Esophagus squamous epithelium (tissue), 5 donors: Measurements from ENCODE around the gene NPHP4. TPM values are rescaled to one million over a fixed set of nuclear protein-coding genes. Genes with fewer than 3 reads are reported as not detected.

Source experiments
- DNase-seq: peaks from one replicate; lab custom pipeline; 2025; lab: John Stamatoyannopoulos, UW
- H3K27ac ChIP-seq, 4 donors: fragments of 200-600 bp; sonication (generic); one replicate each; pipeline ENCODE4 v1.5.1; 2016 to 2019; ENCODE audit warnings: mild to moderate bottlenecking in 1 of 4
- H3K27me3 ChIP-seq, 4 donors: fragments of 200-600 bp; sonication (generic); 1 replicate in 3 of 4; 2 replicates in 1 of 4; pipeline versions ENCODE4 v1.5.1 to v1.6.0; 2017 to 2021; ENCODE audit warnings: antibody characterized with exemption in 1 of 4
- H3K36me3 ChIP-seq, 3 donors: fragments of 200-600 bp; sonication (generic); one replicate each; pipeline ENCODE4 v1.5.1; 2016 to 2019
- H3K4me1 ChIP-seq, 3 donors: fragments of 200-600 bp; sonication (generic); one replicate each; pipeline ENCODE4 v1.5.1; 2017 to 2019
- H3K4me3 ChIP-seq, 4 donors: fragments of 200-600 bp; sonication (generic); 1 replicate in 3 of 4; 2 replicates in 1 of 4; pipeline ENCODE4 v1.5.1; 2016 to 2019; ENCODE audit warnings: mild to moderate bottlenecking in 2 of 4, moderate library complexity in 1 of 4
- H3K9me3 ChIP-seq, 3 donors: fragments of 200-600 bp; sonication (generic); one replicate each; pipeline ENCODE4 v1.5.1; 2016 to 2019
- POLR2A ChIP-seq, 4 donors: fragments of 450-650 bp; IDR thresholded peaks; one replicate each; pipeline ENCODE4 v1.6.1; 2017; ENCODE audit warnings: antibody characterized with exemption in 4 of 4, mild to moderate bottlenecking in 4 of 4, moderate library complexity in 3 of 4
- WGBS, 2 donors: methylation state at CpG; one replicate each; pipeline ENCODE4 v1.1.5; 2018; 5-methylcytosine and 5-hydroxymethylcytosine counted together
- intact Hi-C: fragments of 100-400 bp; cut with DNase I; formaldehyde crosslinking; loops from one replicate; pipeline ENCODE4 v1.15.0; 2022
- total RNA-seq, 4 donors: library from RNA; depleted of rRNA; stranded (reverse); fragments of >200 nt; gene quantifications; one replicate each; pipeline ENCODE4 v1.1.0, GENCODE V29; 2016
- TF ChIP-seq, protein P1 (sequence below), 6 experiments: fragments of 450-650 bp in 4 of 6; fragments of 200-600 bp in 2 of 6; sonication (generic) in 2 of 6; IDR thresholded peaks; one replicate each; pipeline ENCODE4 v1.5.1; 2016 to 2019; ENCODE audit warnings: antibody characterized with exemption in 6 of 6, mild to moderate bottlenecking in 4 of 6, moderate library complexity in 4 of 6
- donor health status: DM: yes; HTN: yes; CAD: no.

The NPHP4 gene
- total RNA-seq, 4 donors from 2014 or later = 2.4 to 8.8 (median 5.3) TPM

DNA sequence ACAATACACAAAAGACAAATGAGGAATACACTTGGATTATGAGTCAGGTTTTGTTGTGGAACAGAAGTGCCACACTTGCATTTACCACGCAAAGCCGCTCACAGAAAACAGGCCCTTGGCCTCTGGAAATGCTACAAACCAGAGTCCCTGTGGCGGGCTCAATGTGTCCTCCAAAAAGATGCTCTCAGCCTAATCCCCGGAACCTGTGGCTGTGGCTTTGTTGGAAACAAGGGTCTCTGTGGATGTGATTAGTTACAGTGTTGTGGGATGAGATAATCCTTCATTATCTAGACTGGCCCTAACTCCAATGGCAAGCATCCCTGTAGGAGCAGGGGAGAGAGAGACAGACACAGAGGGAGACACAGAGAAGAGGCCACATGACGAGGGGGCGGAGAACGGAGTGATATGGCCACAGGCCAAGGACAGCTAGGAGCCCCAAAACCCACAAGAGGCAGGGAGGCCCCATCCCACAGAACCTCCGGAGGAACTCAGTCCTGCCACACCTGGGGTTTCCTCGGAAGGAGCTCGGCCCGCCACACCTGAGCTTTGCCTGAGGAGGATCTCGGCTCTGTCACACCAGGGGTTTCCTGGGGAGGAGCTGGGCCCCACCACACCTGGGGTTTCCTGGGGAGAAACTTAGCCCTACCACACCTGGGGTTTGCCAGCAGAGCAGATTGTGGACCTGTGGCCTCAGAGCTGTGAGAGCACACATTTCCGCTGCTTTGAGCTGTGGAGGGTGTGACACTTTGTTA lies 55.4 kb downstream of the NPHP4 start:
- 75 to 86% methylated on average over 6 to 8 of the region's 13 CpGs for WGBS, 2 donors
- H3K27me3 ChIP-seq = no peaks in the 10 kb centered on the region
- H3K4me3 ChIP-seq = no peak overlapping the region
- intact Hi-C loops = no loop called here
- no peak for TF ChIP-seq POLR2A (IDR thresholded peaks at IDR 0.05)
- TF ChIP-seq, protein P1, sequence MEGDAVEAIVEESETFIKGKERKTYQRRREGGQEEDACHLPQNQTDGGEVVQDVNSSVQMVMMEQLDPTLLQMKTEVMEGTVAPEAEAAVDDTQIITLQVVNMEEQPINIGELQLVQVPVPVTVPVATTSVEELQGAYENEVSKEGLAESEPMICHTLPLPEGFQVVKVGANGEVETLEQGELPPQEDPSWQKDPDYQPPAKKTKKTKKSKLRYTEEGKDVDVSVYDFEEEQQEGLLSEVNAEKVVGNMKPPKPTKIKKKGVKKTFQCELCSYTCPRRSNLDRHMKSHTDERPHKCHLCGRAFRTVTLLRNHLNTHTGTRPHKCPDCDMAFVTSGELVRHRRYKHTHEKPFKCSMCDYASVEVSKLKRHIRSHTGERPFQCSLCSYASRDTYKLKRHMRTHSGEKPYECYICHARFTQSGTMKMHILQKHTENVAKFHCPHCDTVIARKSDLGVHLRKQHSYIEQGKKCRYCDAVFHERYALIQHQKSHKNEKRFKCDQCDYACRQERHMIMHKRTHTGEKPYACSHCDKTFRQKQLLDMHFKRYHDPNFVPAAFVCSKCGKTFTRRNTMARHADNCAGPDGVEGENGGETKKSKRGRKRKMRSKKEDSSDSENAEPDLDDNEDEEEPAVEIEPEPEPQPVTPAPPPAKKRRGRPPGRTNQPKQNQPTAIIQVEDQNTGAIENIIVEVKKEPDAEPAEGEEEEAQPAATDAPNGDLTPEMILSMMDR (IDR thresholded peaks at IDR 0.05) = no peak
- H3K4me1 ChIP-seq = peaks cover 0 to 17% (median 0%) of the 10 kb centered on the region in 3 donors
- no peak overlapping the region for H3K27ac ChIP-seq
- H3K36me3 ChIP-seq = peaks cover 0 to 52% (median 8%) of the 10 kb centered on the region in 3 donors
- no peaks in the 10 kb centered on the region for H3K9me3 ChIP-seq
- no peak for DNase-seq

DNA sequence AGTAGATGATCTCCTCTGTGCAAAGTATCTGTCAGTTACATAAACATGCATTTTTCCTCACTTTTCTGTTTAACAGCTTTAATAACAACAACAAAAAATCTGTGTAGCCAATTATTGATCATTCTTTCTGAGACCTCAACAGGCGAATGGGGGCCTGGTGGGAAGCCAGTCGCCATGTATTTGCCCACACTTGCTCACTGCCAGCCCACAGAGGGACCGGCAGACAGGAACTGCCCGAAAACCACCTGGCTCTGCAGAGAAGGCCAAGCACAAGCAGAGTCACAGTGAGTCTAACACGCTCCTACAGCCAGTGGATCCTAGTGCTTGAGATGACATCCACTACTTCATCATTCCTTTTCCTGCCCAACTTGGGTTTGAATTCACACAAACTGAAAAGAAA lies 56.1 kb downstream of the NPHP4 start:
- intact Hi-C loops = no loop called here
- no peaks in the 10 kb centered on the region for H3K9me3 ChIP-seq
- no peak overlapping the region for H3K27ac ChIP-seq
- peaks cover 0 to 53% (median 8%) of the 10 kb centered on the region in 3 donors for H3K36me3 ChIP-seq
- H3K4me1 ChIP-seq = peaks cover 0 to 17% (median 0%) of the 10 kb centered on the region in 3 donors
- WGBS, 2 donors = 87 to 95% methylated on average over 5 of the region's 5 CpGs
- TF ChIP-seq, protein P1 (IDR thresholded peaks at IDR 0.05) = no peak
- no peak for TF ChIP-seq POLR2A (IDR thresholded peaks at IDR 0.05)
- no peak overlapping the region for H3K4me3 ChIP-seq
- no peak for DNase-seq
- no peaks in the 10 kb centered on the region for H3K27me3 ChIP-seq

DNA sequence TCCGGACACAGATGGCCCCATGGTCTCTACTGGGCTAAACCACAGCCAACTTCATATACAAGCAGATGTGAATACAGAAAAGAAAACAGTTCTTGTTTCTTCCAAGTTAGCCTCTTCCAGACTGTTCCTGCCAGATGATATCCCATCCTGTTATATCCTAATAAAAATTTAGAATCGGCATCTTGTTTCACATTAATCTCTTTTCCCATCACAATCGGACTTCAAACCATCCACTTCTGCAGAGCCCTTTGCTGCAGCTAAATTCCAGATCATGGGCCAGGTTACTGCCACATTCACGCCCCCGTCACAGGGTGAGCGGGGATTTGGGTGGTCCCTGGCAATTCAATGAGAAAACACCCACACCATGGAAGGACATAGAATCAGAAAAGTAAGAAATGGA lies 57.2 kb downstream of the NPHP4 start:
- intact Hi-C loops = no loop called here
- no peak overlapping the region for H3K4me3 ChIP-seq
- TF ChIP-seq POLR2A (IDR thresholded peaks at IDR 0.05) = no peak
- TF ChIP-seq, protein P1 (IDR thresholded peaks at IDR 0.05) = no peak
- WGBS, 2 donors = 83 to 87% methylated on average over 6 of the region's 6 CpGs
- no peaks in the 10 kb centered on the region for H3K9me3 ChIP-seq
- H3K27ac ChIP-seq = no peak overlapping the region
- H3K4me1 ChIP-seq = peaks cover 0 to 17% (median 0%) of the 10 kb centered on the region in 3 donors
- no peak for DNase-seq
- H3K27me3 ChIP-seq = no peaks in the 10 kb centered on the region
- peaks cover 0 to 53% (median 8%) of the 10 kb centered on the region in 3 donors for H3K36me3 ChIP-seq

DNA sequence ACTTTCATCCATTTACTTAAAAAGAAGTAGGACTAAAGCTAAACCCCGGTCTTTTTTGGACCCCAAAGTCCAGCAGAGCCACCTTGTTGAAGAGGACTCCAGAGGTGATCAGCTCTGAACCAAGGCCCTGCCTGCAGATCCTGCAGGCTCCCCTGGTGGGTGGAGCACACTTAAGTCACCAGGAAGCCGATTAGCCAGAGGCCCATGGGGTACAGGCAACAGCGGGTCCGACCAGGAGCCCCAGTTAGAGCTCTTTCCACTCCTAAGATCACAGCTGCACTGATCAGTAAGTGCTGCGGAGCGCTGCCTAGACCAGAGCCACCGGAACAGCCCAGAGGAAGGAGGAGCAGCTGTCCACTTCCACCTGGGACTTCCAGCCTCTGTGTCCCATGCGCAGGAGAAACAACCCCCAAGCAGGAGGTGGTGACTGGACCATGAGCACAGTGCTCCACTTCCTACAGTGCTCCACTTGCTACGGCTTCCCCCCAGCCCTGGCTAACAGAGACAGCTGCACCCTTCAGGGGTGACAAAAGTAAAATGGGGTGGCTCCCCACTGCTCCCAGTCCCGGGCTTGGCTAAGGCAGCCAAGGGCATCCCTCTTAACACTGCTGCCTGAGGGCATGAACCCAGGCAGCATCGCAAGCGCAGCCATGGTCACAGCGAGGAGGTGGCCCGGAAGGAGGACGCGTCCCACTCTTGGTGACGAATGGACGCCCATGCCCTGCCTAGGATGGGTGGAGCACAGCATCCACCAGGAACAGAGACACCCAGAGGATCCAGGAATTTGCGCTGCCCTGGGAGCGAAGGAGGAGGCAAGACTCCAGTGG lies 58.0 kb downstream of the NPHP4 start:
- Histone ChIP-seq H3K27ac (no peak overlapping the region), H3K27me3 (no peaks in the 10 kb centered on the region), H3K36me3 (peaks cover 0 to 53% (median 8%) of the 10 kb centered on the region in 3 donors), H3K9me3 (no peaks in the 10 kb centered on the region), H3K4me1 (peaks cover 0 to 11% (median 0%) of the 10 kb centered on the region in 3 donors), H3K4me3 (no peak overlapping the region)
- DNase-seq = no peak
- intact Hi-C loops = no loop called here
- TF ChIP-seq POLR2A (IDR thresholded peaks at IDR 0.05) = no peak
- WGBS, 2 donors = 94 to 95% methylated on average over 6 to 12 of the region's 20 CpGs

DNA sequence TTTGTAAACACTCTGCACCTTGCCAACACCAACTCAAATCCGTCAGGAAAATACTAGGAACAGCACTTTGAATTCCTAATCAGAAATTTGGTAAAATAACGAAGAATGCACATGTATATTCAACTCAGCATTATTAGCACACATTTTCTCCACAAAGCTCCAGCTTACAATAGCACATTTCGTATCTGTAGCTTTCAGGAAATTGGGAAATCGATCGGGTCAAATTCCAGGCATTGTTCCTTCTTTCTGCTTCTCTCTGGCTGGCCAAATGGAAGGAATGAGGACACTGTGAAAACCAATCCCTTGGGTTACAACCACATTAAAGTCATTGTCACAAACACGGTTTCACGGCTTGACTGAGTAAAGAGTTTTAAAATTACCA lies 58.6 kb downstream of the NPHP4 start:
- H3K4me1 ChIP-seq = peaks cover 0 to 5% (median 0%) of the 10 kb centered on the region in 3 donors
- no peak overlapping the region for H3K27ac ChIP-seq
- no peak for DNase-seq
- H3K9me3 ChIP-seq = no peaks in the 10 kb centered on the region
- peaks cover 0 to 53% (median 8%) of the 10 kb centered on the region in 3 donors for H3K36me3 ChIP-seq
- 77 to 89% methylated on average over 7 of the region's 7 CpGs for WGBS, 2 donors
- intact Hi-C loops = no loop called here
- H3K27me3 ChIP-seq = no peaks in the 10 kb centered on the region
- no peak overlapping the region for H3K4me3 ChIP-seq
- TF ChIP-seq, protein P1 (IDR thresholded peaks at IDR 0.05) = no peak
- TF ChIP-seq POLR2A (IDR thresholded peaks at IDR 0.05) = no peak
